HG03025 (cell line): ENCODE measurements around the gene HIP1.
"Not testable (repeated sequence)": the region's sequence is repeated elsewhere in the genome, so short reads cannot be mapped to it uniquely, and the experiment has no call there.

Experiments
- ATAC-seq: cut with Tn5 transposase; IDR thresholded peaks from one replicate; pipeline ENCODE4 v1.9.1; 2021; ENCODE audit warnings: mild to moderate bottlenecking, moderate library complexity; ENCODE audit not compliant: unreplicated experiment, low FRiP score

Gene HIP1

DNA sequence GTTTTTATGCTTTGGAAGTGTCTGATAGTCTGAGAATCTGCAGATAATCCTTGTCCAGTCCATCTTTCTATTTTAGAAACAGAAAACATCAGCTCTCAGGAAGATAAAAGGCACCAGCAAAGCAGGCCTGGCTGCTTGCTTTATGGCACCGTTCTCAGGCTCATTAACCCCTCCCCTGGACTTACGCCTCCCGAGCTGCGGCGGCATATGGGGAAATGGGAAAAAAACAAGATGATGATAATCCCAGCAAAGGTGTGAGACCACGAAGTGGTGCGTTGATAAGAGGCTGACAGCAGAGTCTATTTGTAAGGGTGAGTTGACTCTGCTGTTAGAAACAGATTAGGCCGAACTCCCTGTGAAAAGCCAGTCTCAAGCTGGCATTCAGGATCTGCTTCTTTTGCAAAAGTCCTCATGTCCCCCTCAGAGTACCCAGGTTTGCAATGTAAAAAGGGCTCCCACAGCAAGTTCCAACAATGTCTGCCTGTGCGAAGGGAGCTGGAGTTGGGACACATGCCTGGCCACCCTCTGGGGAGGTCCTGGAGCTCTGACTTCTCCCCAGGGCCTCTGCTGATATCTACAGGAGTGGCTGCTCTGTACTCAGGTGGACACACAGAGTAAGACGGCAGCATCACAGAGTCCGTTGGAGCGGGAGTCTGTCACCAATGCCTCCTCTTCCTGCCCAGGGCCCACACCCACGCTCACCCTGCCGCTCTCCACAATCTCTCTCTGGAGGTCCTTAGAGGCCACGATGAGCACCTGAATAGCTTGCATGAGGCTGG is 192.3 kb downstream of the HIP1 start:
- ATAC-seq = no peak

DNA sequence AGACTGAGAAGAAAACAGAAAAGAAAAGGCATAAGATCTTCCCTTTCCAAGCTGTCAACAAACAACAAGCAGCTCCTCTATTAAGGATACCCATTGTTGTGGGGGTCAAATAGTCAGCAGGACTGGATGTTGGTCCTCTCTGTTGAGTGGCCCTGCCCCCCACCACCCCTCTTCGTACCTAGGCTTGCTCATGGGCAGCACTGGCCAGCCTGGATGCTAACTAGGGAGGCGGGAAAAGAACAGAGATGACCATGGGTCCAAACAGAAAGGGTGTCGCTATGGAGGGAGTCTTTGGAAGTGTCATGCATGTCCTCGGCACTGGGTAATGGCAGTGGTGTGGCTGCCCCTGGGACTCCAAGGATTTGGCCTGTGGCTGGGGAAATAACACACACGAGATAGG is 201.0 kb downstream of the HIP1 start:
- no peak for ATAC-seq

DNA sequence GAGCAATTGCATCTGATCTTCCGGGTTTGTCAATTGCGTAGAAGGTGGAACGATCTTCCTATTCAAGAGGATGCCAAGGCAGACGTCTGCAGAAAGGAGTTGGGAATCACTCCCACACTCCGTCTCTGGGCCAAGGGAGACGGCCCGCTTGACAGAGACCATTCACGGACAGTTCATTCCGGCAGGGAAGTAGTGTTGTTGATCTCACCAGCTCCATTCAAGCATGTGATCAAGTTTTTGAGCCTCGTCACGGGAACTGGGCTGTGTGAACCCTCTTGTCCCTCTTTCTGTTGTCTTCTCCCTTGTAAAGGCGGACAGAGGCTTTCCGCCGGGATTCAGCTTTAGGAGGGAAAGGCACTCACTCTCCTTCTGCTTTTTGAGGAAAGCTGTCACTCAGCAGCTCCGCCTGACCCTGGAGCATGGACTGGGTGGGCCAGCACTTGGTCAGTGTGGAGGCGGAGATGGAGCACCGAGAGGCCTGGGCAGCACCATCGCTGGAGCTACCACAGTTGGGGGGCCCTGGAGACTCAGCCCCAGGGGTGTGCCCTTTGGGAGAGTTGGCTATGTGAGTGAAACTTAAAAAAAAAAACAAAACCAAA is 201.7 kb downstream of the HIP1 start:
- no peak for ATAC-seq

DNA sequence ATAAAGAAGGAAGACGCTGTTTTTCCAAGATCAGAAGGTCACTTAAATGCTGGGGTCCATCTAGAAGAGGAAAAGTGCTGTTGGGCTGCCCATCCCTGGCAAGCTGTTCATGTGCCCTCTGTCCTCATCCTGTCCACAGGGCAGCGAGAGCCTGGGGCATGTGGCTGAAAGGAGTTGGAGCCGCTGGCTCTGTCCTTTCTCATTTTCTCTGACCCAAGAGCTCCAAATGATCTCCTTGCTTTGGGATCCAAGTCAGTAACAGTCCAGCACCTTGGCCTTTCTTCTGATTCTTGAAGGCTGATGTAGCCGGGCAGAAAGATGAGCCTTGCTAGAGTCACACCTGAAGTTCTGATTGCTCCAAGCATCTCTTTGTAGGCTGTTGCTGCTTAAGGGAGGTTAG is 202.2 kb downstream of the HIP1 start:
- ATAC-seq = no peak

DNA sequence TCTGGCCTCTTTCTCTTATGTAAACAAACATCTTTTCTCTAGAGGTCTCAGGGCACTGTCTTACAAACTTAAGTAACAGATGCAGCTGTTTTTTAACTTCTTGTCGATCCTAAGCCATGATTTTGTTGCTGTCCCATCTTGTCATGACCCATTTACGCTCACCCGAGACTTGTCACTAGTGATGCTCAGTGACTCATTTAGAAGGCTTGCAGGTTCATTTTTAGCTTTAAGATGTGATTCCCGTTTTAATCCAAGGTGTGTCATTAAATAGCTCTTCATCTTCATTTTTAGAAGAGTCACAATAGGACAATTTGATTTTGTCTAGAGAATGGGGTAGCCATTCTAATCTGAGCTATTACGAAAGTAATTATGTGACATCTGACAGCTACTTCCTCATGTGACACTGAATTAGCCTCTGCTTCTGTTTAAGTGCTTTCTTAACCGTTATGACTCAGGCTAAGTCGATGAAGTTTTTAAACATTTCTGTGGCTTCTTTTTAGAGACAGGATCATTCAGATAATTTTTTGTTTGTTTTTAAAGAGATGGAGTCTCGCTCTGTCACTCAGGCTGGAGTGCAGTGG is 203.9 kb downstream of the HIP1 start:
- ATAC-seq = no peak

DNA sequence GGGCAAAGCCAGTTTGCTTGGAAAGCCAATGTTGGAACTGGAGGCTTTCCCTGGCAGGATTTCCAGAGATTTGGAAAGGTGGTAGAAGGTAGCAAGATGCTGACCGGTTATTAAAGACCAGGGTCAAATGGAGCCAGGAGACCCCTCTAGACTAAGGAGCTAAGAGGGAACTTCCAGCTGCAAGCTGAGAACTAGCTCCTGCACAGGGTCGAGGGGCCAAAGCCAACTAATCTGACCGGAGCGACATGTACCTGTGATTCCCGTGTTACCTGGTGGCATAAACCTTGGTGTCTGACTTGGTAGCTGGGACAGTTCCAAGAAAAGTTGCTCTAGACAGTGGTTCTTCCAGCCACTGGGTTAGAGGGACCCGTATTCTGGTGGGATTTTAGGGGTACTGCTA is 204.8 kb downstream of the HIP1 start:
- no peak for ATAC-seq

DNA sequence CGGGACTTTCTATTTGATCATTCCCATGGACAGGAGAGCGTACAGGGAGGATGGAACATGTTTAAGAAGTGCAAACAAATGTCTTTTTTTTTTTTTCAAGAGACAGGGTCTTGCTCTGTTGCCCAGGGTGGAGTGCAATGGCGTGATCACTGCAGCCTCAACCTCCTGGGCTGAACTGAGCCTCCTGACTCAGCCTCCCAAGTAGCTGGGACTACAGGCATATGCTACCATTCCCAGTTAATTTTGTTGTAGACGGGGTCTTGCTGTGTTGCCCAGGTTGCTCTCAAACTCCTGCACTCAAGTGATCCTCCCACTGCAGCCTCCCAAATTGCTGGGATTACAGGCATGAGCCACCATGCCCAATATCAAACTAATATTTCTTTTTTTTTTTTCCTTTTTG is 206.1 kb downstream of the HIP1 start:
- no peak for ATAC-seq

DNA sequence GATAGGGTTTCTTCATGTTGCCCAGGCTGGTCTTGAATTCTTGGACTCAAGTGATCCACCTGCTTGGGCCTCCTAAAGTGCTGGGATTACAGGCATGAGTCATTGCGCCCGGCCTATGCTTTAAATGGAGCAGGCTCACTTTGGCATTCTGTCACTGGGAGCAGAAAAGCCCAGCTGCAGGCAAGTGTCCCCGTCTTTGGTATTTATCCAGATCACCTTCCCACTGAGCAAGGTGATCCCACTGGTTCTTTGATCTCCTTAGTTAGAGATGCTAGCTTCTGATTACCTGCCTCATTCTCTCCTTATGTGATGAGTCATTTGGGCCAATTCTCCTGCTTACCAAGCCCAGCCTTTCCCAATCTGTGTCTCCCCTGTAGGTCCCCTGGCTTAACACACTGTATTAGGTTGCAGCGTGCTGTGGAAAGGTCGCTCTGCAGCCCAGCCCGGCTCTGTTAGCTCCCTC is 207.4 kb downstream of the HIP1 start:
- no peak for ATAC-seq

DNA sequence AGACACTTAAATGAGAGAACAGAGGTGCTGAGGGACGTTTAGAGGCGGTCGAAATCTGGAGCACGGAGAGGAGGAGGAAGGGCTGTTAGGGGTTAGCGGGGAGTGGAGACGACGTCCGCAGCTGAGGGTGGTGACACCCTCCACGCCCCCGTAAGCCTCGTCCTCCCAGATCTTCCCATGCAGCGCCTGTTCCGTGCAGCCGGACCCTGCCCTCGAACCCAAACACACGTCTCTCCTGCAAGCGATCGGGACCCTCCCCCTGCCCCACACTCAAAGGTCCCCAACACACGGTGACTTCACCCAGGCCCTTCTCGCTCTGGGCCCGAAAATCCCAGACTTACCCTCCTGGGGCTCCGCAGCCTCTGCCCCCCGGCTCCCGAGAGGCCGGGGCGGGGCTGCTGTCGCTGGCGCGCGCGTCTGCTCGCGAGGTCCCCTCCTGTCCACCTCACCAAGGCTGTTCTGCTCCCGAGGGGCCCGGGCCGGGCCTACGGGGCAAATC is 211.5 kb downstream of the HIP1 start:
- ATAC-seq = not testable (repeated sequence)

DNA sequence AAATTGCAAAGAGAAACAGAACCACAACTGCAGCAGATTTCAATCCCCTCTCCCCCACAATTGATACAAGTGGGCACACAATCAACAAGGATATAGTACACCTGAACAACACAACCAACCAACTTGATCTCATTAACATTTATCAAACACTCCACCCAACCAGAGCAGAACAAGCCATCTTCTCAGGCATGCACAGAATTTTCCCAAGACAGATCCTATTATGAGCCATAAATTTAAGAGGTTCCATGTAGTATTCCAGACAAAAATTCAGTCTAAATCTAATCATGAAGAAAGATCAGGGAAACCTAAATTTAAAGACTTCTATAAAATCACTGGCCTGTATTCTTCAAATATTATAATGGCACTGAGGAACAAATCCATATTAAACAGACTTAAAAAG is 217.0 kb downstream of the HIP1 start:
- ATAC-seq = not testable (repeated sequence)

DNA sequence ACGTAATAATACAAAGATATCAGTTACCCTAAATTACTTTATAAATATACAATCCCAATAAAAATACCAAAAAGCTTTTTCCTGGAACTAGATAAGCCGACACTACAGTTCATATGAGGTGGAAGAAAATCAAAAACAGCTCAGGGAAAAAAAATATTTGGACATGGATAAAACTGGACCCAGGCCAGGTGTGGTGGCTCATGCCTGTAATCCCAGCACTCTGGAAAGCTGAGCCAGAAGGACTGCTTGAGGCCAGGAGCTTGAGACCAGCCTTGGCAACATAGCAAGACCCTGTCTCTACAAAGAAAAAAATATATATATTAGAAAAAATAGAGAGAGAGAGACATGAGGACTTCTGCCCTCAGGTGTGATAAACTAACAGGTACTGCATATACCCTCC is 219.9 kb downstream of the HIP1 start:
- not testable (repeated sequence) for ATAC-seq

DNA sequence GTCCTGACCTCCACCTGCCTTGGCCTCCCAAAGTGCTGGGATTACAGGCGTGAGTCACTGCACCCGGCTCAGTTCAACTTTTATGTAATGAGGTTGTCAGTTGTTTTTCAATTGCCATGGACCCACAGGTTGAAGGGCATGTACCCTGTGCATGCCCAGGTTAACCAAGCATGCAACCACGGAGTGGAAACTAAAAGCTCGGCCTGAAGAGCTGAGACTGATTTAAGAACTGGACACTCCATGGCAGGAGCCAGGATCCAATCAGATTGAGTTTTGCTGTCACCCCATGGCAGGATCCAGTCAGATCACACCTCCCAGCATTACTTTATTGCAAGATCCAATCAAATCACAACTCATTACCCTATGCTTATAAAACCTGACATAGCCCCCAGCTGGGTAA is 229.7 kb downstream of the HIP1 start:
- not testable (repeated sequence) for ATAC-seq

DNA sequence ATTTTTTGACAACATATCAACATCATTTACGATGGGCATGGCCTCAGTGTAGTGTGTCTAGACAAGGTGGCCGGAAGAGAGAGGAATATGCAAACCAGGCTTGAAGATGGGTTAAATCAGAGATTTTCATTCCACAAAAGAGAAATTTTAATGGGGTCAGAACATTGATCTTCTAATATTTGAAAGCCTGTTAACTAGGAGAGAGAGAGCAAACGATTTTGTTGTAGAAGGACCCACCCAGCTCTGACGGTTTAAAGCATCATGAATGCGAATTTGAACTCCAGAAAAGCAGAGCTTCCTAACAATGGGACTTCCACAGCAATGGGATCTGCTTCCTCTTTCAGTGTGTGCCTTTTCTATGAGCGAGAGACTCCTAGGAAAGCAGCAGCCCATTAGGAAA is 246.7 kb downstream of the HIP1 start, which contains the start of gene SPDYE5:
TSS of gene SPDYE5 (plus strand) at position 301 of the 400 bp plus-strand sequence. CDS start 1,728 bp downstream, outside the sequence.
- not testable (repeated sequence) for ATAC-seq

DNA sequence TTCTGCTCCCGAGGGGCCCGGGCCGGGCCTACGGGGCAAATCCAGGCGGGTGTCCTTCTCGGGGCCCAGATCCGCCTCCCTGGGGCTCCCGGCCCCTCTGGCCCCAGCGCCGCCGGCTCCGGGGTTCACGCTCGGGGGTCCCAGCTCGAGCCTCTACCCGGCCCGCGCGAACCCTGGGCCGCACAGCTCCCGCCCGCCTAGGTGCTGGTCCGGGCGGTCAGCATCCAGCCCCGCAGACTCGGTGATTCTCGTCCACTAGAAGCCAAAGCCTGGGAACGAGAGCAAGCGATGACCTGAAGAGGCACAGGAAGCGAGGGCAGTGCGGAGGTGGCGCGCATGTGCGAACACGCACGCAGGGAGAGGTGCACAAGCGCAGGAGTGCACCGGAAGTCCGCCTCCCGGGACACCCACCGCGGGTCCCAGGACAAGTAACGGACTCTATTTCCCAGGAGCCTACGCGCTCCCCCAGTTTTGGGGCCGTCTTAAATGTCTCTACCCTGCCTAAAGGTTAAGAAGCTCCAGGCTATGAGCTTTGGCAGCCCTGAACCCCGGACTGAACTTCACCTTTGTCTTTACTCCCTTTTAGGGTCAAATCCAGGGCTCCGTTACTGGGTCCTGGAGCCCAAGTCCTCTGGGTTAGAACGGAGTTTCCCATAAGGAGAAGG is 252.6 kb downstream of the HIP1 start, which contains the start of gene POM121C:
TSS of gene POM121C (minus strand) at position 321 of the 665 bp plus-strand sequence. CDS start 44,803 bp downstream, outside the sequence.
- peak; percentile 94 for ATAC-seq

DNA sequence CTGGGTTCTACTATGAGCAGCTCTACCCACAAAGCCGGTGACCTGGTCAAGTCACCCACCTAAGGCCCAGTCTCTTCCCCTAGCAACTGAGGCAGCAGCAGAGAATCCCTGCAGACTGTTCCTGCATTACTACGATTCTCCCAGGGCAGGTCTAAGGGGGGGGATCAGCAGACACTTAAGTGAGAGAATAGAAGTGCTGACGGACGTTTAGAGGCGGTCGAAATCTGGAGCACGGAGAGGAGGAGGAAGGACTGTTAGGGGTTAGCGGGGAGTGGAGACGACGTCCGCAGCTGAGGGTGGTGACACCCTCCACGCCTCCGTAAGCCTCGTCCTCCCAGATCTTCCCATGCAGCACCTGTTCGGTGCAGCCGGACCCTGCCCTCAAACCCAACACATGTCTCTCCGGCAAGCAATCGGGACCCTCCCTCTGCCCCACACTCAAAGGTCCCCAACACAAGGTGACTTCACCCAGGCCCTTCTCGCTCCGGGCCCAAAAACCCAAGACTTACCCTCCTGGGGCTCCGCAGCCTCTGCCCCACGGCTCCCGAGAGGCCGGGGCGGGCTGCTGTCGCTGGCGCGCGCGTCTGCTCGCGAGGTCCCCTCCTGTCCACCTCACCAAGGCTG is 253.3 kb downstream of the HIP1 start:
- peak; percentile 17 for ATAC-seq
